Measurements from ENCODE around the gene HSPB2.
"Not testable (repeated sequence)": the region's sequence is repeated elsewhere in the genome, so short reads cannot be mapped to it uniquely, and the experiment has no call there.

Gene HSPB2, protein sequence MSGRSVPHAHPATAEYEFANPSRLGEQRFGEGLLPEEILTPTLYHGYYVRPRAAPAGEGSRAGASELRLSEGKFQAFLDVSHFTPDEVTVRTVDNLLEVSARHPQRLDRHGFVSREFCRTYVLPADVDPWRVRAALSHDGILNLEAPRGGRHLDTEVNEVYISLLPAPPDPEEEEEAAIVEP

DNA sequence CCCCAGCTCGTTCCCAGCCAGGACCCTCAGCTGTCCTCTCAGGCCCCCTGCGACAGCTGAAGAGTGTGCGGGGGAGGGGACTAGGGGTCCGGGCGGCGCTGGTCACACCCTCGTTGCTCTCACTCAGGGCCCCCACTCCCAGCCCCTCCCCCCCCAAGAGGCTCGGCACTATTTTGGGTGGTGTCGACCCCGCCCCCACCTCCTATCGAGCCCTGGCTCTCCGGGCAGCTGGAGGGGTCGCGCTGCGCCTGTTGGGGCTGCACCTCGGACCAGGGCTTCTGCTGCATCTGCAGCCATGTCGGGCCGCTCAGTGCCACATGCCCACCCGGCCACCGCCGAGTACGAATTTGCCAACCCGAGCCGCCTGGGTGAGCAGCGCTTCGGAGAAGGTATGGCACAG, at the start of gene HSPB2:
Gene HSPB2, plus strand, starts transcription at position 200 of the 400 bp plus-strand sequence. Its CDS starts 96 bp downstream, at position 296.
- DNase-seq (ENCODE audit: low spot score): no peak

DNA sequence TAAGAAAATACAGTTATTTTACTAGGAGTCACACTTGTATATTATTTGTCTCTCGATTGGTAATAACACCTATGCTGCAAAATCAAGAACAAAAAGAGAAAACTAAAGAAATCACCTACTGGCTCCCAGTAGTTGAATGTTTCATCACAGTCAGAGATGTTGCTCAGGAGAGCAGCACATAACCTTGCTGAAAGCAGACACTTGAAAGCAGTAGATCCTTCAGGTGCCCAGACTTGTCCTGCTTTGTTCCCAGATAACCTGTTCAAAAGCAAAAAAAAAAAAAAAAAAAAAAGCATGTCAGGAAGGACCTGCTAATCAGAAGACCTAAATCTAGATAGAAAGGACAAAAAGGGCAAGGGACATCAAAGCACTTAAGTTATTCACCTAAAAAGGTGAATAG, 42.4 kb upstream of the HSPB2 start:
- DNase-seq (ENCODE audit: low spot score): no peak

DNA sequence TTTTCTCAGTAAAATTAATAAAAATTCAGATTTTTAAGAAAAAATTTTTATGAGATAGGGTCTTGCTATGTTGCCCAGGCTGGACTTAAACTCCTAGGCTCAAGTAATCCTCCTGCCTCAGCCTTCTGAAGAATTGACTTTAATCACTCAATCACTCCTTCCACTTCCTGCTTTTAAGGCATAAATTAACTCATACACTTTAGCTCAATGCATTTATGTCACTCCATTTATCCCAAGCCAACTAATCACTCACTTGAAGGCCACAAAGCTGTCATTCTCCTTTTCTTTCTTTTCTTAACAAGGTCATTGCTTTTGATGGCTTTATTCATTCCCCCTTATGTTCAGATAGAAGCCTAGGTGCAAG, 42.0 kb upstream of the HSPB2 start:
- DNase-seq (ENCODE audit: low spot score): no peak

DNA sequence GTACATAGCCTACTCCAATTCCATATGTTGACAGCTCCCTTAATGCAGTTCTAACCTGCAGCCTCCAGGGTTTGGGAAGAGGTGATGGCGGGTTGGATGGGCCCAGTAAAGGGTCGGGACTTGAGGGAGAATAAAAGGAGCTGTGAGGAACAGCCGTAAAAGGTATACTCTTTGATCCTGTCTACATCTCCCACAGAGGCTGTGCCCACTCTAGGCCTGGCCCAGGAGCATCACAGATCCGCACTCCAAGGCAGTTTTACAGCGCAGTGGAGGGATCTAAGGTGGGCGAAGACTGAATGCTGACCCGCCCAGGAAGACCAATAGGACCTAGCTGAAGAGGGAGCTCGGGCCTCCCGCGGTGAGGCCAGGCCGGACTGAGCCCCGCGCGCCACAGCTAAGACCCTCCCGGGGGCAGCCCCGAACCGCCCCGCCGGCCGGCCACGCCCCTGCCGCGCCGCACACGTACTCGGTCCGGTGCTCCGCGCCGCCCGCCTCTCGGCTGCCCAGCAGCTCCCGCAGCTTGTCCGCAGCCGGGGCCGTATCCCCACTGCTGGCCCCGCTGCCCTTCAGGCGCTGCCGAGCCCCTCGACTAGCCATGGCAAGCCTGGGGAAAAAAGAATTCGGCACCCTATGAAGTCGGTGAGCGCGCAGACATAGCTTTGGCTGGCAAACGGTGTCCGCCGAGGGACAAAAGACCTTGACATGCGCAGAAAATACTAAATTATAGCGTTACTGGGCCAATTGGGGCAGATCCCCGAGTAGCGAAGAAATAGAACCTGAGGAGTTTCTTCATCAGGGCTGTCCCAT, 41.4 kb upstream of the HSPB2 start, which contains the start of gene ALG9:
Gene ALG9, minus strand, starts transcription at position 696 of the 807 bp plus-strand sequence. Its CDS starts 99 bp downstream, at position 597.
- DNase-seq (ENCODE audit: low spot score): peak; percentile 74

DNA sequence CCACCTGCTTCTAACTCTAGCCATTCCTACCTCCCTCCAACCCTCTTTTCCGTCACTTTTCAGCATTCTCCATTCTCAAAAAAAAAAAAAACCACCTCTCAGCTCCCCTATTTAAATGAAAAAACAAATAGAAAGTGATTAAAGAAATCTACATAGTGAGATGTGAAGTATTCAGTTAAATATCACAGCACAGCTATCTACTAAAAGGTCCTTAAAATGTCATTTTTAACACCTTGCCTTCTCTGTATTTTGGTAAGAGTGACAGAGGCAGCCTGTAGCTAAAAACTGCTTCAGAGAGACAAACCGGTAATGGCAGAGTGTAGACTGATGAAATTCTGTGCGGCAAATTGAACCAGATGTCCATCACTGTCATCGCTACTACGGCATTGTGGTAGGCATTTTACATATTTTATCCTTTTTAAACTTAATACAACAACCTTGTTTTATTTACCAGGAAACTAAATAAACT, 40.8 kb upstream of the HSPB2 start:
- DNase-seq (ENCODE audit: low spot score): no peak

DNA sequence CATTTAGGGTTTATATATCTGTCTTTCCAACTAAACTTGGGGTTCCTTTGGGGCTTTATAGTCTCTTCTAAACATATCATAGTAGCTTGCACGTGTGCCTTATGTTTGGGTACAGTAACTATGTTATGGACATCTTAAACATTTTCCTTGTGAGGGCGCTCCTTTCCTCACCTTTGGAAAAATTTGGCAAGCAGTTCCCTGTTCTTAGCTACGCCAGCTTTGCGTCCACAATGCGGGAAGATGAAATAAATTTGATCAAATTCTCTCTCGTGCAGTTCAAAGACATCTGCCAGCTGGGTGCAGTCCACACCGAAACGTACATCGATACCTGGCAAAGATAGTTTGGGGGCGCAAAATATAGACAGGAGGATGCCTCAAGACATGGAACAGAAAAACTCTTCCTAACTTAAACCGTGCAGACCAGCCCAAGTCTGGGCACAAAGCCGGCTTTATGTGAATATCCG, 34.1 kb upstream of the HSPB2 start:
- peak; percentile 13 for DNase-seq (ENCODE audit: low spot score)

DNA sequence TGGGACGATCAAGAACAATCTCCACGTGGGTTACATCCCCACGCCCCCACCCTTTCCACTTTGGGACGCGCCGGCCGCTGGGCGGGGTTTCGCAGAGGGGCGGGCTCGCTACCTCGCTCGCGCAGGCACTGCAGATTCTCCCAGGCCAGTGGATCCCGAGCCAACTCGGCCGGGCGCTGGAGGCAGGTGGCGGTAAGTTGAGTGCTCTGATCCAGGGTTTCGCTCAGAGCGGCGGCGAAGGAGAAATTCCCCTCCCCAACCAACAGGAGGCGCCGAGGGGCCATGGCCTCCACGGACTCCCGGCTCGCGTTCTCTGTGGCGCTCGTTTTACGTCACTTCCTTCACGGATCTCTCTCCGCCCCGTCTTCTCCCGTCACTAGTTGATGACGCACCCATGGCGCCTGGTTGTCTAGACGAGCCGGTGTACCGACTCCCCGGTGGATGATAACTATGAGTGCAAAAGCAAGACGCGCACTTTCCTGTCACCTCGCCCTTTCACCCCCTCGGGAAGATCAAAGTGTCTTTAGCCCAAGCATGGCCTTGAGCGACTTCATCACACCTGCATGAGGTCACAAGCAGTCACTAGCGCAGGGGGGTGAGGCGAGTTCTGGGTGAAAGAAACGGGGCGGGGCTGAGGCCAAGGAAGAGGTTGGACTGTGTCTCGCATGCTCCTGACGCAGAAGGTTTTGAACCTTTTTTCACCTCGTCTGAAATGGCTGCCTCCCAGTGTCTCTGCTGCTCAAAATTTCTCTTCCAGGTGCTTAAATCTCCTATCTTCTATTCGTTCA, 33.5 kb upstream of the HSPB2 start, which contains the start of the genes CFAP68 and FDXACB1:
Gene CFAP68, plus strand, starts transcription at position 693 of the 788 bp plus-strand sequence. Its CDS starts 20 bp downstream, at position 713.
Gene FDXACB1, minus strand, starts transcription at position 317 of the 788 bp plus-strand sequence. Its CDS starts 33 bp downstream, at position 284.
- peak; percentile 94 for DNase-seq (ENCODE audit: low spot score)

DNA sequence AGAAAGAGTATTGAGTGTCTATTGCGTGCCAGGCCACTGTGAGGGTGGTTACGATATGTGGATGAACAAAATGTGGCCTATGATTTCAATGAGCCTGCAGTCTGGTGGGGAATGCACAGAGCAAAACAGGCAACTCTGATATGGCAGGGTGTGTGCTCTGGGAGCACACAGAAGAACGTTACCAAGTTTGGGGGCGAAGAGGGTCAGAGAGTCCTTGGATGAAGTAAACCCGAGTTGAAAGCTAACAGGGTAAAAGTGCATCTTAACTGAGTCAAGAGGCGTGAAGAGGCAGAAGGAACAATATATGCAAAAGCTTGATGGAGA, 32.9 kb upstream of the HSPB2 start:
- DNase-seq (ENCODE audit: low spot score): no peak

DNA sequence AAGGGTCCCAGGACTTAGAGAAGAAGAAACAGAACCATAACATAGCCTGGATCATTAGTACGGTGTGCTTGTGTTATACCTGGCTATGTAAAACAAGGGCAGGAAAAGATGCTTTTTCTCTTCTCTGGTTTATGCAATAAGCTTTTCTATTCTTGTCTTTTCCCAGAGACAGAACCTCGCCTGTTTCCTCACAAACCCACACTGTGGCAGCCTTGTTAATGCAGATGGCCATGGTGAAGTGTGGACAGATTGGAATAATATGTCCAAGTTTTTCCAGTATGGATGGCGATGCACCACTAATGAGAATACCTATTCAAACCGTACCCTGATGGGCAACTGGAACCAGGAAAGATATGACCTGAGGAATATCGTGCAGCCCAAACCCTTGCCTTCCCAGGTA, 30.3 kb upstream of the HSPB2 start:
- DNase-seq (ENCODE audit: low spot score): no peak

DNA sequence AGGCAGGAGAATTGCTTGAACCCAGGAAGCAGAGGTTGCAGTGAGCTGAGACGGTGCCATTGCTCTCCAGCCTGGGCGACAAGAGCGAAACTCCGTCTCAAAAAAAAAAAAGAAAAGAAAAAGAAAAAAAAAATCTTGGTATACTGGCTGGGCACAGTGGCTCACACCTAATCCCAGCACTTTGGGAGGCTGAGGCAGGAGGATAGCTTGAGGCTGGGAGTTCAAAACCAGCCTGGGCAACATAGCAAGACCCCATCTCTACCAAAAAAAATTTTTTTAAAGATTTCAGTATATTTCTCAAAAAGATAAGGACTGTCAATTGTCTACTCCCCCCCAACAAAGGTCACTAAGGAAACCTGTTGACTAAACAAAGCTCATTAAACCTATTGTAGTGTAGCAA, 27.5 kb upstream of the HSPB2 start:
- DNase-seq (ENCODE audit: low spot score): not testable (repeated sequence)

DNA sequence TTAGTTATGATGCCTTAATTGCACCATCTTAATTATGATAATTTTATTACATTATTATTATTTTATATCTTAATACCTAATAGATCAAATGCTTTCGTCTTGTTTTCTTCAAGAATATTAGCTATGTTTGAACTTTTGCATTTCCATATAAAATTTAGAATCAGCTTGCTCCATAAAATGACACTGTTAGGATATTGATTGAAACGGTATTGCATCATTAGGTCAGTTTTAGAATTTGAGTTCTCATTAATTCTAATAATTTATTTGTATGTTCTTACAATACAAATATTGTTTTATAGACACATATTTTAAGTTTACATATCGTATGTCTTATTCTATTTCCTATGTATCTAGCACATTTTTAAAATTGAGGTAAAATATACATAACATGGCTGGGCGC, 26.5 kb upstream of the HSPB2 start:
- no peak for DNase-seq (ENCODE audit: low spot score)

DNA sequence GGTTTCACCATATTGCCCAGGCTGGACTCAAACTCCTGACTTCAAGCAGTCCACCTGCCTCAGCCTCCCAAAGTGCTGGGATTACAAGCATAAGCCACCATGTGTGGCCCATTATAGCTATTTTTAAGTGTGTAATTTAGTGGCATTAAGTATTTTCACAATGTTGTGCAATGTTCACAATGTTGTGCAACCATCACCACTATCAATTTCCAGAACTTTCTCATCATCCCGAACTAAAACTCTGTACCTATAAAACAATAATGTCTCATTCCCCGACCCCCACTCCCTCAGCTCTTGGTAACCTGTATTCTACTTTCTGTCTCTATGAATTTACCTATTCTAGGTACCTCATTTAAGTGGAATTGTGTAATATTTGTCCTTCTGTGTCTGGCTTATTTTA, 25.7 kb upstream of the HSPB2 start:
- no peak for DNase-seq (ENCODE audit: low spot score)

DNA sequence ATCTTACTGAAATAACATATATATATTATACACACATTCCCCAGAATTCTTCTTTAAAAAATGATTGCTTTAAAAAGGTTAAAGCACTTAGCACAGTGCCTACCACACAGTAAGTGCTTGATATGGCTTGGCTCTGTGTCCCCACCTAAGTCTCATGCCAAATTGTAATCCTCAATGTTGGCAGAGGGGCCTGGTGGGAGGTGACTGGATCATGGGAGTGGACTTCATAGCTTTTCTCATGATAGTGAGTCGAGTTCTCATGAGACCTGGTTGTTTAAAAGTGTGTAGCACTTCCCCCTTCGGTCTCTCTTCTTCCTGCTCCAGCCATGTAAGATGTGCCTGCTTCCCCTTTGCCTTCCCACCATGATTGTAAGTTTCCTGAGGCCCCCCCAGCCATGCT, 7.1 kb upstream of the HSPB2 start:
- DNase-seq (ENCODE audit: low spot score): no peak

DNA sequence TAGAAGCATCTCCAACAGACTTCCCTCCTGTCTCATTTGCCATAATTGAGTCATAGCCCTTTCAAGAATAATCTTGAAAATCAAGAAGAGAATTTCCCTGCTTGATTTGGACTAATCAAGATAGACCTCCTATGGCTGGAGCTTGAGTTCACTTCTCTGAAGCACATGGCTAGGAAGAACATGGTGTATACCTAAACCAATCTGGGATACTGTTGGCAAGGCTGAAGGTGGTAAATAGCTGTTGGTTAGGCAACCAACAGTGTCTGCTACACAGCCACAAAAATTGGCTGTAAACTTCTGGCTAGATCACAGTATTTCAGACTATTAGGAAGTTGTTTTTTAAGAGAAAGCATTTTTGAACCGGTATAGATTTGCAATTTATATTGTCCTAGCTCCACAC, 5.9 kb upstream of the HSPB2 start:
- DNase-seq (ENCODE audit: low spot score): no peak

DNA sequence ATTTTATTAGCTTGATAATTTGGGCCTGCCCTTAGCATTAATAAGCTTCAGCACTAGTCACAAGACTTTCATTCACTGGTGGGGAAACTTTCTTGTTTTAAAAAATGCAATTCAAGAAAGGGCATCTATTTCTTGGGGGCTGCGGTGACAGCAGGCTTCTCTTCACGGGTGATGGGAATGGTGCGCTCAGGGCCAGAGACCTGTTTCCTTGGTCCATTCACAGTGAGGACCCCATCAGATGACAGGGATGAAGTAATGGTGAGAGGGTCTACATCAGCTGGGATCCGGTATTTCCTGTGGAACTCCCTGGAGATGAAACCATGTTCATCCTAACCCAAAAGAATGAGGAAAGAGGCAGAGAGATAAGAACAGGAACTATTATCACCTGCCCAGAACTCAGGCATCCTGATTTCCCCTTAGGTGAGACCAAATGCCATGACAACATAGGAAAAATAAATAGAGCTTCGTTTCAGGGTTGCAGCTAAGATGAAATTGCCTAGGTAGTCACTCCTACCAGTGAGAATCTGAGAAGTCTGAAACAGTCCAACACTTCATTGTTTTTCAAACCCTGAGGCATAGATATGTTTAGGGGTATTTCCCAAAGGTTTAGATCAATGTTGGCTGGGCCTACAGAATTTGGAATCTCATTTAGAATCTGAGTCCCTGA, 3.8 kb upstream of the HSPB2 start:
- no peak for DNase-seq (ENCODE audit: low spot score)

DNA sequence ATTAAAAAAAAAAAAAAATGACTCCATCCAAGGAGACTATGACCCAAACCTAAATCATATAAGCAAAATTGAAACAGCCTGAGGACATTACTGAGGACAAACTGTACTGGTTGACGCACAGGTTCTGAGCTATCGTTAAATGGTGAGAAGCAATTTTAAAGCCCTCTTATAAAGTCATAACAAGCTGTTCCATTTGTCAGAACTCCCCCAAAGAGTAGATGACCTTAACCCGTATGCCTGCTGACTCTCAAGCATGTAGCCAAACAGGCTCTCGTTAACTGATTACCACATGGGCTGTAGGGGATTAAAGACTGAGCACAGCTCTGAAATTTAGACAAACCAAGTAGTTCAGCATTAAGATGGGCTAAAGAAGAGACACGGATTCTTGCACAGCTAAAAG, 3.2 kb upstream of the HSPB2 start:
- no peak for DNase-seq (ENCODE audit: low spot score)

DNA sequence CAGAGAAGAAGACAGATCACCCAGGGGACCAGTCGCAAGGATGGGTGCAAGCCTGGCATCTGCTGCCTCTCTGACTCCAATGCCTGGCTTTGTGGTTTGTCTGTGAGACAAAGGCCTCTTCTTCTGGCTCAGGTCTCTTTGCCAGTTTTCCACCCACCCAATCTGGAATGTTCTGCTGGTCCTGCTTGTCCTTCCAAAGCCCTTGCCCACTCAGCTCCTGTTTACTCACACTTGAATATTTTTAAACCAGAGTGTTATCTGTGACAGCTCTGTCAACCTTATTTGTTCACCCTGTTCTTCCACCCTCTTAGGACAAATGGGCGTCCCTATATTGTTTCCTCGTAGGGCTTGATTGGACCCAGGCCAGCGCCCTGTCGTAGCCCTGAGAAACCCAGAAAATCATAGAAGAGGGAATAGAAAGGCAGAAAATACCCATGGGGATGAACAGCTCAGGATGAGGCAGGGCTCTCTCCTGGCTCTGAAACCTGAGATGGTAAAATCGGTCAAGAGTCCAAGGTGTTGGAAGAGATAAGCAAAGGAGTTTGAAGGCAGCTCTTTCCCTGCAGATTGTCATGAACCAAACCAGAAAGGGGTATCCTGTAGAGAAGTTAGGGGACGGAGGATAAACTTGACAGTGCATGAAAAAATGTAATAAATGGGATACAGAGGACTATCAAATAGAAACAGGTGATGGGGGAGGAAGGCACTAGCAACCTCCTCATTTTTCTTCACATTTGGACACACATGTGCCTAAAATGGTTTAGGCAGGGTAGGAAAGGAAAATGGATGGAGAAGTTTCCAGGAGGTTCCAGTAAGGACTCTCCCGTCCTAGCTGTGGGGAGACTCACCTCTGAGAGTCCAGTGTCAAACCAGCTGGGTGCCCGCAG, 1.6 kb upstream of the HSPB2 start:
- DNase-seq (ENCODE audit: low spot score): peak; percentile 93

DNA sequence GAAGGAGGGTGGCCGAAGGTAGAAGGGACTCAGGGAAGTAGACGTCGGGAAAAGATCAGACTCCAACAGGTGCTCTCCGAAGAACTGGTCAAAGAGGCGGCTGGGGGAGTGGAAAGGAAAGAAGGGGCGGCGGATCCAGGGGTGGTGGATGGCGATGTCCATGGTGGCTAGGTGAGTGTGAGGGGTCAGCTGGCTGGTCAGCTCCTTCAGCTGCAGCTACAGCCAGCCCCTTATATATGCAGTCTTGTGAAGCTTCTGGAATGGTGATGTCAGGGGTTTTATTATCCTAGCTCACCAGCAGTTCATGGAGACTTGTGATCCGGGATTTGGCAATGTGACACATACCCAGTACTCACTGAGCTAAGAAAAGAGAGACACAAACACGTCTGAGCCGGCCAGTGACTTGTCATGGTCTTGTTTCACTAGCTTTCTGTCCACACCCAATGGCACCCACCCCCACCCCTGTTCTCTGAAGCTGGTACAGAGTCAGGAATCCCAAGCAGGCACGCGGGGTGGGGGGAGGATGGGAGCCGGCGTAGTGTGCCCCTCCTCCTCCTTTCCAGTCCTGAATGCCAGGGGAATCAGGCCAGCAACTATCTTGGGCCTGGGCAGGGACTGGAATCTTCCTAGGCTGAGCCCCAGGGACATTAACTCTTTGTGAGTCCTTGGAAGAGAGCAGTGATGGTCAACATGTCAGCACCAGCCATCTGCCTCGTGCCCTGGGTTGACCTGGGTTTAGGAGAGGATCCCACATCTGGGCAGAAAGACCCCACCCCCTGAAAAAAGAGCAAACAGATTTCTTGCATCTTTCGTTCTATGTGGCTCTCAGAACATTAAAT, 752 bp upstream of the HSPB2 start, which contains the start of gene CRYAB:
Gene CRYAB, minus strand, starts transcription at position 208 of the 839 bp plus-strand sequence. Its CDS starts 46 bp downstream, at position 162.
- DNase-seq (ENCODE audit: low spot score): peak; percentile 42

DNA sequence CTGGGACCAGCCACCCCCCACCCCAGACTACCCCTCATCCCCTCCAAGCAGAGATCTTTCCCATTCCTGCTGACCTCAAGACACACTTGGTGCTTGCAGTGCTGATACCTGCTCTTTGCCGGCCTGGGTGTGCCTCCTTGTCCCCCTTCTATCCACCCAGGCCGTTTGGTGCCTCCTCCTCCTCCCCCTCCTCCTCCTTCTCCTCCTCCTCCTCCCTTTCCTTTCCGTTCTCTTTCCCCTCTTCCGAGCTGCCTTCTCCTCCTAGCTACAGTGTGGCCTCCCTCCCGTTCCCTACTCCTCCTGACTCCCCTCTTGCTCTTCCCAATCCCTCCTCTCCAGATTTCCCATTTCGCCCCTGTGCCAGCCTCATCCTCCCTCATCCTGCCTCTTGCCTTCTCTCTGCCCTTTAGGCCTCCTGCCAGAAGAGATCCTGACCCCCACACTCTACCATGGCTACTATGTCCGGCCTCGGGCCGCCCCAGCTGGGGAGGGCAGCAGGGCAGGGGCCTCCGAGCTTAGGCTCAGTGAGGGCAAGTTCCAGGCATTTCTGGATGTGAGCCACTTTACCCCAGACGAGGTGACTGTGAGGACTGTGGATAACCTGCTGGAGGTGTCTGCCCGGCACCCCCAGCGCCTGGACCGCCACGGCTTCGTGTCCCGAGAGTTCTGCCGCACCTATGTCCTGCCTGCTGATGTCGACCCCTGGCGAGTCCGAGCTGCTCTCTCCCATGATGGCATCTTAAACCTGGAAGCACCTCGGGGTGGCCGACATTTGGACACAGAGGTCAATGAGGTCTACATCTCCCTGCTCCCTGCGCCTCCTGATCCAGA, 712 bp downstream of the HSPB2 start:
- DNase-seq (ENCODE audit: low spot score): no peak
